GM12874 (cell line): ENCODE measurements around the gene TMEM178B.

ENCODE experiments used
- TF ChIP-seq, protein P1 (sequence below): IDR thresholded peaks from 2 replicates; pipeline ENCODE4 v1.5.1; 2011; ENCODE audit warnings: low read depth, mild to moderate bottlenecking, control low read depth, low read length, moderate library complexity; ENCODE audit not compliant: insufficient read depth

Gene TMEM178B

DNA sequence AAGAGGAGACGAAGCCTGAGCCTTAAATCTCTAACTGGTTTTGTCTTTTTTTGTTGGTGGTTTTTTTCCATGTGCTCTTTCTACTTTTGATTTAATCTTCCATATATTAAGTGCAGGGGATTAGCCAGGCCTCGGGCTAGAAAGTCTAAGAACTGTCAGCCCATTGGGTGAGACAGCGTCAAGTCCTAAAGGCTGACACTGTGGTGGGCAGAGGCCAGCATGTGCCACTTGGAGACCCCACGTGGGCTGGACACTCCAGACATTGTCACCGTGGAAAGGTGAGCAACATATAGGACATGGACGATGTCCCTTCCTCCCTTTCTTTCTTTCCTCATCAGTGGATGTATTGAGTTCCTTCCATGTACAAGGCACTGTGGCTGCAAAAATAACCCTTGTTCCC is 129.3 kb downstream of the TMEM178B start:
- TF ChIP-seq, protein P1, sequence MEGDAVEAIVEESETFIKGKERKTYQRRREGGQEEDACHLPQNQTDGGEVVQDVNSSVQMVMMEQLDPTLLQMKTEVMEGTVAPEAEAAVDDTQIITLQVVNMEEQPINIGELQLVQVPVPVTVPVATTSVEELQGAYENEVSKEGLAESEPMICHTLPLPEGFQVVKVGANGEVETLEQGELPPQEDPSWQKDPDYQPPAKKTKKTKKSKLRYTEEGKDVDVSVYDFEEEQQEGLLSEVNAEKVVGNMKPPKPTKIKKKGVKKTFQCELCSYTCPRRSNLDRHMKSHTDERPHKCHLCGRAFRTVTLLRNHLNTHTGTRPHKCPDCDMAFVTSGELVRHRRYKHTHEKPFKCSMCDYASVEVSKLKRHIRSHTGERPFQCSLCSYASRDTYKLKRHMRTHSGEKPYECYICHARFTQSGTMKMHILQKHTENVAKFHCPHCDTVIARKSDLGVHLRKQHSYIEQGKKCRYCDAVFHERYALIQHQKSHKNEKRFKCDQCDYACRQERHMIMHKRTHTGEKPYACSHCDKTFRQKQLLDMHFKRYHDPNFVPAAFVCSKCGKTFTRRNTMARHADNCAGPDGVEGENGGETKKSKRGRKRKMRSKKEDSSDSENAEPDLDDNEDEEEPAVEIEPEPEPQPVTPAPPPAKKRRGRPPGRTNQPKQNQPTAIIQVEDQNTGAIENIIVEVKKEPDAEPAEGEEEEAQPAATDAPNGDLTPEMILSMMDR = no peak

DNA sequence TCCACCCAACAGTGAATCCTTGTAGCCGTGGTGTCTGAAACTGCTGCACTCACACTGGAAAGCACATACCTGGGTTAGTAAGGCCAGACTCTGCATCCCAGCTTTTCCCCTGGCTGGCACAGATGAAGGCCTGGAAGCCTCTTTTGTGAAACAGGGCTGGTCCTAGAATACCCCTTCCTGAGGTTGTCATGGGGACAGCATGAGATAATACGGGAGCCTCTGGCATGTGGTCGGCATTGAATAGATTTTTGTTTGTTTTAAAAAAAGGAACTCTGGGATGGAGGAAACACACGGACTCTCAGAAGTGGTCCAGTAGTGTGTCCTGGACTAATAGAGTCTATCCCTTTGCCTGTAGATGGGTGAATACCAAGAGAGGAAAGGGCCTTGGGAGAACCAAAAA is 129.7 kb downstream of the TMEM178B start:
- TF ChIP-seq, protein P1 = no peak

DNA sequence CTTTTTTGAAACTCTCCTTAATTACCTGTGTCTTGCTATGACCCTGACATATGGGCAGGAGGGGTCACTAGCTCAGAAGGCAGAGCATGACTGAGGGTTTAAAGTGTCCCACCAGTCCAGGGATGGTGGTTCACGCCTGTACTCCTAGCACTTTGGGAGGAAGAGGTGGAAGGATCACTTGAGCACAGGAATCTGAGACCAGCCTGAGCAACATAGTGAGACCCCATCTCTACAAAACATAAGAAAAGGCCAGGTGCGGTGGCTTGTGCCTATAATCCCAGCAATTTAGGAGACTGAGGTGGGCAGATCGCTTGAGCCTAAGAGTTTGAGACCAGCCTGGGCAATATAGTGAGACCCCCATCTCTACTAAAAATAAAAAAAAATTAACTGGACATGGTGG is 133.8 kb downstream of the TMEM178B start:
- TF ChIP-seq, protein P1 = no peak

DNA sequence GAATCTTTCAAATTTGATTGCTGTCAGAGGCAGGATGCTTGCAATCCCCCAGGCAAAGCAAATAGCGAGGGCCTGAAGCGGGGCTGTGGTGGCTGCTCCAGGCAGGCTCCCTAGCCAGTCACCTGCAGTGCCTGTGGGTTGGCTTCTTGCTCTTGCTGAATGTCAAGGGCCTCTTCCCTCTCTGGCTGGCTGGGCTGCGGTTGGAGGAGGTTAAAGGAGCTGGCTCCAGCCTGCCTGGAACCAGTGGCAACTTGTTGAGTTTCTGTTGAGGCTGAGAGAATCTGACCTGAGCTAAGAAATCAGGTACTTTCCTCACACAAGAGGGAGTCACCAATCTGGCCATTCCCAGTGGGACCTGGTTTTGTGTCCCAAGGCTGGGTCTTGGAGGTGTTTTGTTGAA is 134.7 kb downstream of the TMEM178B start:
- TF ChIP-seq, protein P1 = no peak

DNA sequence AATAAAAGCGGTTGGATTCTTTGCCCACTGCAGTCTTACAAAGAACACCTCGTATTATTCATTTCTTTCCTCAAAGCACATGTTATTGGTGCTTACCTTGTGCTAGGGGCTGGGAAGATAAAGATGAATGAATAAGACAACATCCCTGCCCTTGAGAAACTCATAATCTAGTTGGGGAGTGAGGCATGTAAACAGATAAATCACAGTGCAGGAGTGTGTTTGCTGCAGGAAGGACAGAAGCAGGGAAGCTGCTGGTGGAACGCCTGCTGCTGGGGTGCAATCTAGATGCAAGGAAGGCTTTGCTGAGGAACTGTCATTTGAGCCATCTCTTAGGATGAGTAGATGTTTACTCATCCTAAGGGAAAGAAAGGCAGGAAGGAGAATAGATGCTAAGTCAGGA is 135.6 kb downstream of the TMEM178B start:
- TF ChIP-seq, protein P1 = no peak

DNA sequence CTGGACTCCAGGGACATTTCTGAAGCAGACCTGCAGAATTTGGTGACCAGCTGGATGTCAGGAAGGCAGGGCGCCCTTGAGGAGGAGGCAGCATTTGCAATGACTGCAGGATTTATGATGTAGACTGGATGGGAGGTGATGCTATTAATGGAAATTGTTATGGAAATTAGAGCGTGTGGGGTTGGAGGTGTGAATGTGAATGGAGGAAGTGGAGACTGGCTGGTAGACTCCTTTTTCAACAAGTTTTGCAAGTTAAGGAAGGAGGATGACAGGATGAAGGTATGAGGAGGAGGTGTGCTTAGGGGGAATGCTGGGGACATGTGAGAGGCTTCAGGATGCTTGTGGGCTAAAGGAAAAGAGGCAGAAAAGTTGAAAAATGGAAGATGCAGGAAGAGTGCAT is 137.0 kb downstream of the TMEM178B start:
- TF ChIP-seq, protein P1 = no peak

DNA sequence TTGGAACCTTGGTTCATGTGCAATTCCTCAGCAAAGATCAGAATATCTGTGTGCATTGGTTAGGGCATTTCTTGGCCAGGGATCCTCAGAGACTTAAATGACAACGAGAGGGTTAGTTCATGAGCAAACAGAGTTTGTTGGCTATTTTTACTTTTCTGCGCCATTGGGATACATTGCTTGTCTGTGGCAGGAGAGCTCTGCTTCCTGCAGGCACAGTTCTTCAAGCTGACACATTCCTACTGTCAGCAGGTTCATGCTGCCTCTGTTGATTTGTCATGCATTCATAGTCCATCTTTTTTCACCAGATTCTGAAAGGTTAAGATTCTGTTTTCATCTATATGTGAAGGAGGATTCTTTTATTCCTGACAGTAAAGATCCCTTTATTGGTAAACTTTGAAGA is 139.4 kb downstream of the TMEM178B start:
- TF ChIP-seq, protein P1 = no peak

DNA sequence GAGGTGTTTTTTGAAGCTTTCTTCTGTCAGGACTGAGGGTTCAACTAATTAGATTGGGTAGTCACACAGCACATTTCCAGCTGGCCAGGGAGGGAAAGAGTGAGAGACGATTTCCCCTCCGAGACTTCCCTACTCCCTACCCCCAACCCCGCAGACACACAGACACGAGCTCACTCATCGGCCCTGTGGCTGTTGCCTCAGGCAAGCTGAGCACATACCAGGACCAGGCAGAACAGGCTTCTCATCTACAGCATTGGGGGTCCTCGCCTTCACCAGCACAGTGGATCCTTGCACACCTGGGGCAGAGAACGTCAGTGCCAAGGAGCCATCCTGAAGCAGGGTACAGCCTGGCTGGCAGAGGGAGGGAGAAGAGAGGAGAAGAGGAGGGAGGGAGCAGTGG is 144.1 kb downstream of the TMEM178B start:
- TF ChIP-seq, protein P1 = no peak
